SK-N-SH (cell line): ENCODE measurements around the gene KCNH3.

Experiments
- CHD2 ChIP-seq: fragments of 150-350 bp; IDR thresholded peaks from 2 replicates; pipeline ENCODE4 v1.6.1; 2018; ENCODE audit warnings: low read length; ENCODE audit not compliant: partially characterized antibody
- CTCF ChIP-seq: fragments of 200-600 bp; sonication (generic); IDR thresholded peaks from 2 replicates; pipeline ENCODE4 v1.6.1; 2017; ENCODE audit warnings: antibody characterized with exemption, mild to moderate bottlenecking, moderate library complexity
- EP300 ChIP-seq, 2 experiments: IDR thresholded peaks; 2 replicates each; pipeline versions ENCODE4 v1.4.0 to v1.6.1; 2012; ENCODE audit warnings: borderline replicate concordance in 1 of 2, low read depth in 1 of 2, low read length in 1 of 2
- EZH2phosphoT487 ChIP-seq: fragments of 200-600 bp; sonication (generic); IDR thresholded peaks from 2 replicates; pipeline ENCODE4 v1.6.1; 2017; ENCODE audit warnings: low read depth, mixed run types, mild to moderate bottlenecking, antibody characterized with exemption, moderate library complexity, borderline replicate concordance
- FOSL2 ChIP-seq: IDR thresholded peaks from 2 replicates; pipeline ENCODE4 v1.4.0; 2012; ENCODE audit warnings: low read depth, mild to moderate bottlenecking, moderate library complexity, borderline replicate concordance
- GATA2 ChIP-seq: sonication (generic); formaldehyde crosslinking; IDR thresholded peaks from 2 replicates; pipeline ENCODE4 v1.5.0; 2020; ENCODE audit warnings: mild to moderate bottlenecking, missing genetic modification reagents
- JUND ChIP-seq: IDR thresholded peaks from 2 replicates; pipeline ENCODE4 v1.4.0; 2012
- MXI1 ChIP-seq: IDR thresholded peaks from 2 replicates; pipeline ENCODE4 v1.6.1; 2012; ENCODE audit warnings: mild to moderate bottlenecking, low read depth, low read length, improper control_type of control experiment
- POLR2AphosphoS5 ChIP-seq: IDR thresholded peaks from 2 replicates; pipeline ENCODE4 v1.6.1; 2012; ENCODE audit warnings: low read depth, low read length
- SIN3A ChIP-seq: IDR thresholded peaks from 2 replicates; pipeline ENCODE4 v1.6.1; 2012; ENCODE audit warnings: low read depth, mild to moderate bottlenecking, low read length, moderate library complexity, borderline replicate concordance
- SMC3 ChIP-seq: IDR thresholded peaks from 2 replicates; pipeline ENCODE4 v1.6.1; 2012; ENCODE audit warnings: low read depth, low read length, improper control_type of control experiment
- USF2 ChIP-seq: fragments of 150-350 bp; IDR thresholded peaks from 2 replicates; pipeline ENCODE4 v1.6.1; 2017; ENCODE audit warnings: antibody characterized with exemption, low read length, low read depth, borderline replicate concordance
- YY1 ChIP-seq: IDR thresholded peaks from 2 replicates; pipeline ENCODE4 v1.4.0; 2012; ENCODE audit warnings: low read depth, mild to moderate bottlenecking
- TF ChIP-seq, protein P1 (sequence below): IDR thresholded peaks from 2 replicates; pipeline ENCODE4 v1.4.0; 2012; ENCODE audit warnings: low read depth

DNA sequence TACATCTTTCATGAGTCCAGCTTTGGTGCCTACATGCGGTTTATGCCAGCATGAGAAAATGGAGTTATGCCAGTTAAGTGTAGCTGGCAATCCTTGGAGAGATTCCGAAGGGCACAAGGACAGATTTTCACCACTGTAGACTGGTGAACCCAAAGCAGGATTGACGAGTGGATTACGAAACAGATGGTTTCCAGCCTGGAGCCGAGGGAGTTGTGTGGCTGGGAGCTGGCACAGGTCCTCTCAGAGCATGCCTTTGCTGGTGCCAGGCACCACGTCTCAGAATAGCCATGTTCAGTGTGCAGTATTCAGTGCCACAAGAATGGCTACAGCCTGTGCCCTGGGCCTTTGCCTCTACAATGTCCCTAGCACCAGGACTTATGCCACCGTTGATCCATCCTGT lies 13.2 kb downstream of the KCNH3 start:
- TF ChIP-seq EZH2phosphoT487 (no peak), CTCF (no peak), JUND (no peak), SIN3A (no peak), GATA2 (no peak), FOSL2 (no peak), POLR2AphosphoS5 (no peak), YY1 (no peak), CHD2 (no peak), USF2 (no peak), MXI1 (no peak), SMC3 (no peak), EP300 (IDR thresholded peaks at IDR 0.05; ENCODE audit: borderline replicate concordance in 1 of 2, low read depth in 1 of 2, low read length in 1 of 2) (no peak)
- TF ChIP-seq, protein P1, sequence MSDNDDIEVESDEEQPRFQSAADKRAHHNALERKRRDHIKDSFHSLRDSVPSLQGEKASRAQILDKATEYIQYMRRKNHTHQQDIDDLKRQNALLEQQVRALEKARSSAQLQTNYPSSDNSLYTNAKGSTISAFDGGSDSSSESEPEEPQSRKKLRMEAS, result no peak
